HCT116 (cell line): ENCODE data around the gene ZSWIM5.

Experiments
- MAX ChIP-seq: IDR thresholded peaks from 2 replicates; pipeline ENCODE4 v1.6.1; 2012
- POLR2A ChIP-seq: IDR thresholded peaks from 2 replicates; pipeline ENCODE4 v1.7.0; 2011; ENCODE audit warnings: borderline replicate concordance; ENCODE audit not compliant: insufficient read depth, insufficient read length; ENCODE audit errors: extremely low read depth
- REST ChIP-seq: IDR thresholded peaks from 2 replicates; pipeline ENCODE4 v1.6.1; 2012; ENCODE audit warnings: low read depth
- TCF7L2 ChIP-seq: IDR thresholded peaks from 2 replicates; pipeline ENCODE4 v1.7.0; 2011; ENCODE audit warnings: borderline replicate concordance, inconsistent platforms; ENCODE audit not compliant: insufficient read depth, insufficient read length; ENCODE audit errors: extremely low read depth

- no peak for TF ChIP-seq TCF7L2
- no peak for TF ChIP-seq POLR2A
- TF ChIP-seq REST, result no peak
- TF ChIP-seq MAX, result no peak
These were observed 15.3 kb upstream of the ZSWIM5 start for GRCh38 chr1:45221716-45222115.
